Measurements from ENCODE around the gene MAPK13.

DNA sequence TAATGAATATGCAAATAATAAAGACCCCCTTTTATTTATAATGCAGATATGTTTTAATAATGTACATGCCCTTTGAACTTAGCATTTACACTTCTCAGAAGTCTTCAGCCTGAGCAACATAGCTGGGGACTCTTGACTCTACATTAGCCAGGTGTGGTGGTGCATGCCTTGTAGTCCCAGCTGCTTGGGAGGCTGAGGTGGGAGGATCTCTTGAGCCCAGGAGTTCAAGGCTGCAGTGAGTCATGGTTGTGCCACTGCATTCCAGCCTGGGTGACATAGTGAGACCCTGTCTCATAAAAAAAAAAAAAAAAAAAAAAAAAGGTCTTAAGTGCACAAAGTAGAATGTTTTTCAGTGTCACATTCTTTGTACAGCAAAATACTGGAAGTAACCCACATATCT lies 17.3 kb upstream of the MAPK13 start:
- TF ChIP-seq, protein P1, sequence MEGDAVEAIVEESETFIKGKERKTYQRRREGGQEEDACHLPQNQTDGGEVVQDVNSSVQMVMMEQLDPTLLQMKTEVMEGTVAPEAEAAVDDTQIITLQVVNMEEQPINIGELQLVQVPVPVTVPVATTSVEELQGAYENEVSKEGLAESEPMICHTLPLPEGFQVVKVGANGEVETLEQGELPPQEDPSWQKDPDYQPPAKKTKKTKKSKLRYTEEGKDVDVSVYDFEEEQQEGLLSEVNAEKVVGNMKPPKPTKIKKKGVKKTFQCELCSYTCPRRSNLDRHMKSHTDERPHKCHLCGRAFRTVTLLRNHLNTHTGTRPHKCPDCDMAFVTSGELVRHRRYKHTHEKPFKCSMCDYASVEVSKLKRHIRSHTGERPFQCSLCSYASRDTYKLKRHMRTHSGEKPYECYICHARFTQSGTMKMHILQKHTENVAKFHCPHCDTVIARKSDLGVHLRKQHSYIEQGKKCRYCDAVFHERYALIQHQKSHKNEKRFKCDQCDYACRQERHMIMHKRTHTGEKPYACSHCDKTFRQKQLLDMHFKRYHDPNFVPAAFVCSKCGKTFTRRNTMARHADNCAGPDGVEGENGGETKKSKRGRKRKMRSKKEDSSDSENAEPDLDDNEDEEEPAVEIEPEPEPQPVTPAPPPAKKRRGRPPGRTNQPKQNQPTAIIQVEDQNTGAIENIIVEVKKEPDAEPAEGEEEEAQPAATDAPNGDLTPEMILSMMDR (IDR thresholded peaks at IDR 0.05), result no peak
- no peak for TF ChIP-seq POLR2A (IDR thresholded peaks at IDR 0.05)

Measured in breast epithelium (tissue), 3 donors.